Measurements from ENCODE around the gene KPNB1. TPM values are rescaled to one million over a fixed set of nuclear protein-coding genes. Genes with fewer than 3 reads are reported as not detected.

The KPNB1 gene
- total and polyA plus RNA-seq, 2 of the 4 experiments (the other 2 are of a cell fraction), result 206 to 1,082 TPM

- TF ChIP-seq BHLHE40 (IDR thresholded peaks at IDR 0.05; ENCODE audit: low read depth, low read length), result no peak
- no peak for TF ChIP-seq USF2 (IDR thresholded peaks at IDR 0.05; ENCODE audit: low read depth, low read length)
Measured at GRCh38 chr17:47692895-47693730, 43.4 kb downstream of the KPNB1 start (continued).

Data from IMR-90 (cell line).